ENCODE results near the gene CS. TPM values are rescaled to one million over a fixed set of nuclear protein-coding genes. Genes with fewer than 3 reads are reported as not detected.
"Not testable (repeated sequence)": the region's sequence is repeated elsewhere in the genome, so short reads cannot be mapped to it uniquely, and the experiment has no call there.

Gene CS
- total RNA-seq: 67.0 and 267 TPM in 2 replicates

GRCh38 chr12:56299853-56300643, at the start of gene CS:
Gene CS (minus strand): TSS chr12:56300330. CDS start chr12:56300201, 129 bp downstream.
- peak; percentile 98 for DNase-seq

- DNase-seq: no peak
These were observed 48.6 kb upstream of the CS start for GRCh38 chr12:56348776-56349175.

GRCh38 chr12:56347255-56347654, 47.1 kb upstream of the CS start:
- DNase-seq: not testable (repeated sequence)

GRCh38 chr12:56346675-56347074, 46.5 kb upstream of the CS start:
- peak; percentile 35 for DNase-seq

DNA sequence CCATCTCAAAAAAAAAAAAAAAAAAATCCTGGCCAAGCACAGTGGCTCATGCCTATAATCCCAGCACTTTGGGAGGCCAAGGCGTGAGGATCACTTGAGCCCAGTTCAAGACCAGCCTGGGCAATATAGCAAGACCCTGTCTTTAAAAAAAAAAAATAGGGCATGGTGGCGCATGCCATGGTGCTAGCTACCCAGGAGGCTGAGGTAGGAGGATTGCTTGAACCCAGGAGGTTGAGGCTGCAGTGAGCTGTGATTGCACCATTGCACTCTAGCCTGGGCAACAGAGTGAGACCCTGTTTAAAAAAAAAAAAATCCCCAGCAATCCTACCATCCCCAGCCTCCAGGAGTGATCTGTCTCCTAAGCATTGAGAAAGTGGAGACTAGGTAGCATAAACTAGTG, 42.2 kb upstream of the CS start:
- DNase-seq: not testable (repeated sequence)

- DNase-seq: no peak
These were observed 41.5 kb upstream of the CS start for GRCh38 chr12:56341616-56342015.

DNA sequence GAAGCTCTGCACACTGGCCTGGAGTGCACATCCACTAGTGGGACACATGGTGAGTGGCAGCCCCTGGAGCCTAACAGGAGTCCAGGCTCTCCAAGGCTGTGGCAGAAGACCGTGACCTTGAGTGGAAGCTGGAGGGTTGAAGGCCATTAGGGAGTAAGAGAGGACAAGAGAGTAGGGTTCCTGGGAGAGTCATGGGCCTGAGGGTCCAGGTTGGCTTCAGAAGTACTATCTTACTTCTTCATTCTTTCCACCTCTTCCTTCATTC, 39.0 kb upstream of the CS start:
- no peak for DNase-seq

GRCh38 chr12:56338308-56339157, 38.4 kb upstream of the CS start, which contains the start of gene IL23A:
Gene IL23A (plus strand): TSS chr12:56338884. CDS start chr12:56339045, 161 bp downstream.
- DNase-seq: peak; percentile 42

DNA sequence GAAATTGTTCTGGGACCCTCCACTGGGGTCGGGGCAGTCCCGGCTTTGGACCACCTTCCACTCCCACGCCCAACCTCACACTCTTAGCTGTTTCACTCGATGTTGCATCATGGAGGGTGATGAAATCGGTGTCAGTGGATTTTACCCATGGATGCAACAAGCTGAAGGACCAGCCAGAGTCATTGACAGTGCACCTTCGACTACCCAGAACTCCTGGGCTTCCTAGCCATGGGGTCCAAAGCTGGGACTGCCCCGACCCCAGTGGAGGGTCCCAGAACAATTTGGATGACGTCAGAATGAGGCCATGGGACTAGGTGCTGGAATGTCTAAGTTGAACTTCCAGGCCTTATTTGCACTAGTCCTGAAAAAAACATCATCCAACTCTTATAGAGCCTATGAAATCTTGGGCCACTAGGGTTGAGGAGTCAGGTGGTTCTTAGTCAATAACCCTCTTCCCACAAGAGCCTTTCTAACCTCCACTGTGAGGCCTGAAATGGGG, 37.7 kb upstream of the CS start:
- DNase-seq: no peak

DNA sequence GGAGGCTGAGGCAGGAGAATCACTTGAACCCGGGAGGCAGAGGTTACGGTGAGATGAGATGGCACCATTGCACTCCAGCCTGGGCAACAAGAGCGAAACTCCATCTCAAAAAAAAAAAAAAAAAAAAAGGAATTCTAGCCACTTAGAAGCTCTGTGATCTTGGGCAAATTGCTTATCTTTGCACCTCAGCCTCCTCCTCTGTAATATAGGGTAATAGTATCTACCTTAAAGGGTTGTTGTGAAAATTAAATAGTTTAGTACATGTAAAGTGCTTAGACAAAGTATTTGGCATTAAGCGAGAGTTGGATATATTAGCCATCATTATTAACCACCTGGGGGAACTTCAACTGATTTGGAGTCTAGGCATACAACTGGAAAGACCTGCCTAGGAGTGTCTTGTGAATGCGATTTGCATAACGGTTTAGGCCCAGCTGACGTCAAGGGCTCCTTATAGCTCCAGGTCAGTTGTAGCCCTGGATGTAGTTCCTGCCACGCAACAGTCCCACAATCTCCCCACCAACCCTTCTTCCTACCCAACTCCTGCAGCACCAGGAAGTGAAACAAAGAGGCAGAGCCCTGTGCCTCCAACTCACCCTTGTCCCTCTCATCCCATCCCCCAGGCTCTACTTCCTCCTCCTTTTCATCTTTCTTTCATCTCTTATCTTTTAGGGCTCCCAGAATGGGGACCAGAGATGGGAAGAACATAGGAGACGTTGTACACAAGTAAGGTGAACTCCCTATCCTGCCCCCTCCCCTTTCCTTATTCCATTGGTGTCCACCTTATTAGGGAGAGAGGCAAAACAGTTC, 36.4 kb upstream of the CS start:
- DNase-seq: no peak

GRCh38 chr12:56335527-56335926, 35.4 kb upstream of the CS start:
- not testable (repeated sequence) for DNase-seq

GRCh38 chr12:56334490-56334793, 34.3 kb upstream of the CS start:
- DNase-seq: no peak

- peak; percentile 99 for DNase-seq
These were observed 33.8 kb upstream of the CS start, which contains the start of gene PAN2 for GRCh38 chr12:56333679-56334489. Gene PAN2 (minus strand): TSS chr12:56334000. CDS start chr12:56333094, 906 bp downstream.

DNA sequence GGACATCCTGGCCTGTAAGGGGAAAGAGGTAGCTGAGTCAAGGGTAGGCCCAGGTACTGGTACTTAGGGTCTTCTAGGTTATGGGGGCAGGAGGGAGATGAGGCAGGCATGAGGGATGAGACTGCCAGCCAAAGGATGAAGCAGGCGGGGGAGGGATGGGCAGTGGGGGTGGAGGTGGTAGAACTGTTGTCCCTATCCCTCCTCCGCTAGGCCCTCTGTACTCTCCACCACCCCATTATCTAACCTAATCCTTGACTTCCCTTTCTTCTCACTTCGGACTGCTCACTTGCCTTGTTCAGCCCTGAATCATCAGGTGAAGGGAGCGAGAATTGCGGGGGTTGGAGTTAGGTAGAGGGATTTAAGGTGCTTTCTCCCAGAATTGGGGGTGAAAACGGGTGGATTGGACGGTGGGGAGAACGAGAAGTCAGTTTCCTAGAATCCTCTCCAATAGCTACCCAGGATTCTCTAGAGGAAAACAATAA, 33.1 kb upstream of the CS start:
- DNase-seq: no peak

GRCh38 chr12:56332512-56333196, 32.5 kb upstream of the CS start:
- no peak for DNase-seq

- DNase-seq: no peak
These were observed 30.9 kb upstream of the CS start for GRCh38 chr12:56330936-56331490.

GRCh38 chr12:56326533-56326932, 26.4 kb upstream of the CS start:
- DNase-seq: no peak

- DNase-seq: no peak
These were observed 26.0 kb upstream of the CS start for GRCh38 chr12:56326126-56326525.

GRCh38 chr12:56324206-56324605, 24.1 kb upstream of the CS start:
- DNase-seq: no peak

GRCh38 chr12:56321610-56322009, 21.5 kb upstream of the CS start:
- DNase-seq: not testable (repeated sequence)

GRCh38 chr12:56321027-56321426, 20.9 kb upstream of the CS start:
- DNase-seq: no peak
